Mesenchymal stem cell (in vitro differentiated cells and primary cell): ENCODE measurements around the gene PODXL2.

Source experiments
- DNase-seq: peaks from one replicate; pipeline ENCODE4 v3.0.0-alpha.2; 2013
- H2AFZ ChIP-seq: one replicate; pipeline ENCODE4 v1.6.1; 2013; ENCODE audit warnings: low read depth, mild to moderate bottlenecking, control low read depth, inconsistent platforms, low read length, moderate library complexity
- H2AK5ac ChIP-seq: 2 replicates; pipeline ENCODE4 v1.6.1; 2013; ENCODE audit warnings: low read length, moderate library complexity, mild to moderate bottlenecking, inconsistent platforms; ENCODE audit not compliant: severe bottlenecking
- H2BK120ac ChIP-seq: one replicate; pipeline ENCODE4 v1.6.1; 2013; ENCODE audit warnings: low read depth, mild to moderate bottlenecking, inconsistent platforms, low read length, moderate library complexity
- H2BK12ac ChIP-seq, 2 experiments: one replicate each; pipeline ENCODE4 v1.6.1; 2013; ENCODE audit warnings: inconsistent platforms in 2 of 2, low read length in 2 of 2, mild to moderate bottlenecking in 2 of 2, moderate library complexity in 2 of 2, control low read depth in 1 of 2
- H2BK15ac ChIP-seq: one replicate; pipeline ENCODE4 v1.6.1; 2013; ENCODE audit warnings: mild to moderate bottlenecking, low read depth, inconsistent platforms; ENCODE audit not compliant: poor library complexity, severe bottlenecking
- H2BK5ac ChIP-seq: 2 replicates; pipeline ENCODE4 v1.6.1; 2013; ENCODE audit warnings: low read depth, mild to moderate bottlenecking, low read length, control low read depth, inconsistent platforms; ENCODE audit not compliant: poor library complexity, severe bottlenecking
- H3K14ac ChIP-seq, 2 experiments: one replicate each; pipeline ENCODE4 v1.6.1; 2013; ENCODE audit warnings: inconsistent platforms in 2 of 2, low read length in 2 of 2, control low read depth in 1 of 2, mild to moderate bottlenecking in 1 of 2, moderate library complexity in 1 of 2
- H3K18ac ChIP-seq, 2 experiments: one replicate each; pipeline ENCODE4 v1.6.1; 2013; ENCODE audit warnings: inconsistent platforms in 2 of 2, low read length in 2 of 2, control low read depth in 1 of 2, low read depth in 1 of 2, mild to moderate bottlenecking in 1 of 2
- H3K23ac ChIP-seq, 2 experiments: one replicate each; pipeline ENCODE4 v1.6.1; 2013; ENCODE audit warnings: inconsistent platforms in 2 of 2, low read length in 2 of 2, mild to moderate bottlenecking in 2 of 2, moderate library complexity in 2 of 2, control low read depth in 1 of 2
- H3K27ac ChIP-seq: 2 replicates; pipeline ENCODE4 v1.5.1; 2013; ENCODE audit warnings: mild to moderate bottlenecking, moderate library complexity, low read length, control low read depth, inconsistent platforms; ENCODE audit not compliant: poor library complexity, severe bottlenecking
- H3K27me3 ChIP-seq, 2 experiments: 2 replicates each; pipeline versions ENCODE4 v1.6.1 to v1.7.0; 2013; ENCODE audit warnings: low read length in 2 of 2, mild to moderate bottlenecking in 2 of 2, moderate library complexity in 2 of 2, control low read depth in 1 of 2, inconsistent platforms in 1 of 2; ENCODE audit not compliant: control insufficient read depth in 1 of 2, insufficient read depth in 1 of 2
- H3K36me3 ChIP-seq, 2 experiments: 2 replicates each; pipeline versions ENCODE4 v1.6.1 to v1.7.0; 2013; ENCODE audit warnings: low read length in 2 of 2, control low read depth in 1 of 2, inconsistent platforms in 1 of 2, low read depth in 1 of 2, mild to moderate bottlenecking in 1 of 2; ENCODE audit not compliant: insufficient read depth in 2 of 2, control insufficient read depth in 1 of 2
- H3K4ac ChIP-seq, 2 experiments: one replicate each; pipeline ENCODE4 v1.6.1; 2013; ENCODE audit warnings: inconsistent platforms in 2 of 2, low read length in 2 of 2, mild to moderate bottlenecking in 2 of 2, moderate library complexity in 2 of 2, control low read depth in 1 of 2, low read depth in 1 of 2
- H3K4me1 ChIP-seq: 2 replicates; pipeline ENCODE4 v1.6.1; 2013; ENCODE audit warnings: low read depth, low read length, control low read depth; ENCODE audit not compliant: control insufficient read depth, insufficient read depth
- H3K4me2 ChIP-seq: 2 replicates; pipeline ENCODE4 v1.6.1; 2013; ENCODE audit warnings: low read length, mild to moderate bottlenecking, inconsistent platforms; ENCODE audit not compliant: poor library complexity, severe bottlenecking
- H3K4me3 ChIP-seq, 2 experiments: 2 replicates each; pipeline versions ENCODE4 v1.5.1 to v1.7.0; 2013; ENCODE audit warnings: low read length in 2 of 2, mild to moderate bottlenecking in 2 of 2, control low read depth in 1 of 2, low read depth in 1 of 2; ENCODE audit not compliant: insufficient read depth in 1 of 2
- H3K79me1 ChIP-seq: replicated peaks from 2 replicates; pipeline ENCODE4 v1.6.1; 2013; ENCODE audit warnings: mild to moderate bottlenecking, control low read depth, low read length, inconsistent platforms; ENCODE audit not compliant: poor library complexity, severe bottlenecking
- H3K9ac ChIP-seq: 2 replicates; pipeline ENCODE4 v1.7.0; 2013; ENCODE audit warnings: mild to moderate bottlenecking, low read length, moderate library complexity
- H3K9me3 ChIP-seq: 2 replicates; pipeline ENCODE4 v1.7.0; 2013; ENCODE audit warnings: mild to moderate bottlenecking, low read length; ENCODE audit not compliant: control insufficient read depth
- H4K8ac ChIP-seq: one replicate; pipeline ENCODE4 v1.6.1; 2013; ENCODE audit warnings: inconsistent platforms, mild to moderate bottlenecking, low read length, moderate library complexity
- H4K91ac ChIP-seq: one replicate; pipeline ENCODE4 v1.6.1; 2013; ENCODE audit warnings: mild to moderate bottlenecking, low read length, inconsistent platforms
- WGBS: methylation state at CpG from one replicate; pipeline ENCODE4 v1.1.7; 2013; ENCODE audit warnings: mixed read lengths; 5-methylcytosine and 5-hydroxymethylcytosine counted together

Gene PODXL2

GRCh38 chr3:127714866-127715265 lies 85.9 kb downstream of the PODXL2 start:
- Histone ChIP-seq H3K9ac (no peak overlapping the region), H3K14ac (no peak overlapping the region), H4K8ac (no peak overlapping the region), H2AFZ (no peak overlapping the region), H3K4me2 (no peak overlapping the region), H3K23ac (no peak overlapping the region), H4K91ac (no peak overlapping the region), H3K36me3 (peaks cover 63 to 79% of the 10 kb centered on the region in 2 experiments), H3K4me1 (peaks cover 22% of the 10 kb centered on the region), H2BK120ac (no peak overlapping the region), H3K4ac (no peak overlapping the region), H3K79me1 (peaks cover 50% of the 10 kb centered on the region), H2BK15ac (no peak overlapping the region), H2BK5ac (no peak overlapping the region), H3K27me3 (no peaks in the 10 kb centered on the region), H3K27ac (no peak overlapping the region), H3K9me3 (no peaks in the 10 kb centered on the region), H2BK12ac (no peak overlapping the region), H3K18ac (no peak overlapping the region), H2AK5ac (no peak overlapping the region), H3K4me3 (no peak overlapping the region)
- no peak for DNase-seq
- 96% methylated on average over 5 of the region's 5 CpGs for WGBS

GRCh38 chr3:127715532-127715931 lies 86.5 kb downstream of the PODXL2 start:
- Histone ChIP-seq H3K23ac (no peak overlapping the region), H3K9ac (no peak overlapping the region), H2AK5ac (no peak overlapping the region), H3K79me1 (peaks cover 51% of the 10 kb centered on the region), H3K4me3 (no peak overlapping the region), H2BK5ac (no peak overlapping the region), H3K9me3 (no peaks in the 10 kb centered on the region), H2AFZ (no peak overlapping the region), H3K4me2 (no peak overlapping the region), H4K8ac (no peak overlapping the region), H3K4ac (no peak overlapping the region), H3K14ac (no peak overlapping the region), H2BK12ac (no peak overlapping the region), H3K4me1 (peaks cover 18% of the 10 kb centered on the region), H3K27ac (no peak overlapping the region), H2BK120ac (no peak overlapping the region), H4K91ac (no peak overlapping the region), H3K27me3 (no peaks in the 10 kb centered on the region), H2BK15ac (no peak overlapping the region), H3K18ac (peak overlapping the region in 1 of 2 experiments; percentile 18), H3K36me3 (peaks cover 65 to 79% of the 10 kb centered on the region in 2 experiments)
- no peak for DNase-seq
- WGBS: 81% methylated on average over 8 of the region's 8 CpGs

- Histone ChIP-seq H3K18ac (no peak overlapping the region), H3K9ac (no peak overlapping the region), H3K14ac (no peak overlapping the region), H2BK5ac (no peak overlapping the region), H2BK12ac (no peak overlapping the region), H3K4me1 (peaks cover 12% of the 10 kb centered on the region), H4K8ac (no peak overlapping the region), H3K79me1 (peaks cover 49% of the 10 kb centered on the region), H4K91ac (no peak overlapping the region), H3K23ac (no peak overlapping the region), H2BK120ac (no peak overlapping the region), H2AK5ac (no peak overlapping the region), H2BK15ac (no peak overlapping the region), H3K4ac (no peak overlapping the region), H3K4me2 (no peak overlapping the region), H3K27ac (no peak overlapping the region), H3K27me3 (no peaks in the 10 kb centered on the region), H3K36me3 (peaks cover 62 to 80% of the 10 kb centered on the region in 2 experiments), H2AFZ (no peak overlapping the region), H3K9me3 (no peaks in the 10 kb centered on the region), H3K4me3 (no peak overlapping the region)
- no peak for DNase-seq
- WGBS: 95% methylated on average over 6 of the region's 6 CpGs
Observed at GRCh38 chr3:127716384-127716783, 87.4 kb downstream of the PODXL2 start.

- no peak overlapping the region for H2AK5ac ChIP-seq
- H2BK5ac ChIP-seq: no peak overlapping the region
- no peak overlapping the region for H3K27ac ChIP-seq
- no peak overlapping the region for H4K91ac ChIP-seq
- H3K9me3 ChIP-seq: no peaks in the 10 kb centered on the region
- peaks cover 16% of the 10 kb centered on the region for H3K4me1 ChIP-seq
- no peak overlapping the region for H3K23ac ChIP-seq
- no peak overlapping the region for H2BK120ac ChIP-seq
- DNase-seq: no peak
- no peak overlapping the region for H2BK15ac ChIP-seq
- 87% methylated on average over 14 of the region's 14 CpGs for WGBS
- no peak overlapping the region for H3K18ac ChIP-seq
- peaks cover 44% of the 10 kb centered on the region for H3K79me1 ChIP-seq
- H3K4ac ChIP-seq: no peak overlapping the region
- no peak overlapping the region for H3K9ac ChIP-seq
- H3K4me3 ChIP-seq: no peak overlapping the region
- H2AFZ ChIP-seq: no peak overlapping the region
- no peak overlapping the region for H4K8ac ChIP-seq
- H3K4me2 ChIP-seq: no peak overlapping the region
- peaks cover 64 to 72% of the 10 kb centered on the region in 2 experiments for H3K36me3 ChIP-seq
- H3K27me3 ChIP-seq: no peaks in the 10 kb centered on the region
- no peak overlapping the region for H2BK12ac ChIP-seq
- no peak overlapping the region for H3K14ac ChIP-seq
Observed at GRCh38 chr3:127717357-127718244, 88.6 kb downstream of the PODXL2 start.
